ENCODE measurements around the gene BTBD17. TPM values are rescaled to one million over a fixed set of nuclear protein-coding genes. Genes with fewer than 3 reads are reported as not detected.

BTBD17 gene
- total and polyA plus RNA-seq, 12 donors: not detected

DNA sequence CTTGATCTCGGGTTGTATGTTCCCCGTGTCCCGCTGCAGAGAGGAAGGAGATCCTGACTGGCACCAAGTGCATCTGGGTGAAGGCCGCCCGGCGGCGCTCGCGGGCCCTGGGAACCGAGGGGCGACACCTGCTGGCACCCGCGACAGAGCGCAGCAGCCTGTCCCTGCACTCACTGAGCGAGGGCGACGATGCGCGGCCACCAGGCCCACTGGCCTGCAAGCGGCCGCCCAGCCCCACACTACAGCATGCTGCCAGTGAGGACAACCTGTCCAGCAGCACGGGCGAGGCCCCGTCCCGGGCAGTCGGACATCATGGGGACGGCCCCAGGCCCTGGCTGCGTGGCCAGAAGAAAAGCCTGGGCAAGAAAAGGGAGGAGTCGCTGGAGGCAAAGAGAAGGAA lies 7.5 kb downstream of the BTBD17 start:
- Histone ChIP-seq H3K36me3 (no peaks in the 10 kb centered on the region), H3K27me3 (peaks cover 12 to 99% (median 92%) of the 10 kb centered on the region in 7 donors), H3K4me3 (no peak overlapping the region), H3K4me1 (peaks cover 0 to 12% (median 9%) of the 10 kb centered on the region in 9 donors), H3K27ac (no peak overlapping the region), H3K9me3 (no peaks in the 10 kb centered on the region)
- TF ChIP-seq, protein P1, sequence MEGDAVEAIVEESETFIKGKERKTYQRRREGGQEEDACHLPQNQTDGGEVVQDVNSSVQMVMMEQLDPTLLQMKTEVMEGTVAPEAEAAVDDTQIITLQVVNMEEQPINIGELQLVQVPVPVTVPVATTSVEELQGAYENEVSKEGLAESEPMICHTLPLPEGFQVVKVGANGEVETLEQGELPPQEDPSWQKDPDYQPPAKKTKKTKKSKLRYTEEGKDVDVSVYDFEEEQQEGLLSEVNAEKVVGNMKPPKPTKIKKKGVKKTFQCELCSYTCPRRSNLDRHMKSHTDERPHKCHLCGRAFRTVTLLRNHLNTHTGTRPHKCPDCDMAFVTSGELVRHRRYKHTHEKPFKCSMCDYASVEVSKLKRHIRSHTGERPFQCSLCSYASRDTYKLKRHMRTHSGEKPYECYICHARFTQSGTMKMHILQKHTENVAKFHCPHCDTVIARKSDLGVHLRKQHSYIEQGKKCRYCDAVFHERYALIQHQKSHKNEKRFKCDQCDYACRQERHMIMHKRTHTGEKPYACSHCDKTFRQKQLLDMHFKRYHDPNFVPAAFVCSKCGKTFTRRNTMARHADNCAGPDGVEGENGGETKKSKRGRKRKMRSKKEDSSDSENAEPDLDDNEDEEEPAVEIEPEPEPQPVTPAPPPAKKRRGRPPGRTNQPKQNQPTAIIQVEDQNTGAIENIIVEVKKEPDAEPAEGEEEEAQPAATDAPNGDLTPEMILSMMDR (IDR thresholded peaks at IDR 0.05): peak in 7 of 9 donors; percentile 34 to 74 (median 62)
- 6 to 7% methylated on average over 29 of the region's 29 CpGs for WGBS, 2 donors
- ATAC-seq (peak in 5 of 8 donors; percentile 53 to 70 (median 64)), DNase-seq (peak in 1 of 2 donors; percentile 54)
- intact Hi-C loops (cut with DNase I): loop anchor here in 3 of 10 donors (5.0 to 10.0 kb wide), 2 partner anchors 47 to 139 kb away; partner anchors contain the start of gene TTYH2 (in 1 of the 3)

DNA sequence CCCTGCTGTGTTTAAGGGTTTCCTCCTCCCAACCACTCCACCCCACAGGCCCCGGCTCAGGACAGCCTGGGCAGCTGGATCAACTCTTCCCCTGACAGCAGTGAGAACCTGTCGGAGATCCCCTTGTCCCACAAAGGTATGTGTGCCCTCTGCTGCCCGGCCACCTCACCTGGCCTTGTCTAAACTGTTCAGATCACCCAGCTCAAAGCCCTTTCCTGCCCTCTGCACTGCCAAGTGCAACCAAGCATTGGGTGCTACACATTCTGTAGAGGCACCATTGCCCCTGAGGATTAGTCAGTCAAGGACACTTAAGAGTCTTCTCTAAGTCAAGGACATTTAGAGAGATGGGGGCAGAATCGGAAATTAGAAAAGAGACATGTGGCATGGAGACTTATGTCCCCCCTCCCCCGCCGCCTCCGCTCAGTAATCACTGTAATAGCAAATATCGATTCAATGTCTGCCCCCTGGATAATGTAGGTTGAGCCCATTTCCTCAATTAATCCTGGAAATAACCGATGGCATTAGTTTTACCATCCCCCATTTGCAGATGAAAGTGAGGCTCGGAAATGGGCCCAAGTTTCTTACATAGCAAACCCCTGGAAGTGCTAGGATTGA lies 8.1 kb downstream of the BTBD17 start:
- ATAC-seq: no peak
- intact Hi-C loops (cut with DNase I): loop anchor here in 3 of 10 donors (5.0 to 10.0 kb wide), 2 partner anchors 46 to 139 kb away; partner anchors contain the start of gene TTYH2 (in 1 of the 3)
- Histone ChIP-seq H3K9me3 (no peaks in the 10 kb centered on the region), H3K27me3 (peaks cover 12 to 99% (median 86%) of the 10 kb centered on the region in 7 donors), H3K4me3 (no peak overlapping the region), H3K27ac (no peak overlapping the region), H3K4me1 (peaks cover 0 to 12% (median 9%) of the 10 kb centered on the region in 9 donors), H3K36me3 (no peaks in the 10 kb centered on the region)
- WGBS, 2 donors: 77 to 78% methylated on average over 10 of the region's 10 CpGs
- TF ChIP-seq, protein P1 (IDR thresholded peaks at IDR 0.05): no peak
- DNase-seq: no peak

DNA sequence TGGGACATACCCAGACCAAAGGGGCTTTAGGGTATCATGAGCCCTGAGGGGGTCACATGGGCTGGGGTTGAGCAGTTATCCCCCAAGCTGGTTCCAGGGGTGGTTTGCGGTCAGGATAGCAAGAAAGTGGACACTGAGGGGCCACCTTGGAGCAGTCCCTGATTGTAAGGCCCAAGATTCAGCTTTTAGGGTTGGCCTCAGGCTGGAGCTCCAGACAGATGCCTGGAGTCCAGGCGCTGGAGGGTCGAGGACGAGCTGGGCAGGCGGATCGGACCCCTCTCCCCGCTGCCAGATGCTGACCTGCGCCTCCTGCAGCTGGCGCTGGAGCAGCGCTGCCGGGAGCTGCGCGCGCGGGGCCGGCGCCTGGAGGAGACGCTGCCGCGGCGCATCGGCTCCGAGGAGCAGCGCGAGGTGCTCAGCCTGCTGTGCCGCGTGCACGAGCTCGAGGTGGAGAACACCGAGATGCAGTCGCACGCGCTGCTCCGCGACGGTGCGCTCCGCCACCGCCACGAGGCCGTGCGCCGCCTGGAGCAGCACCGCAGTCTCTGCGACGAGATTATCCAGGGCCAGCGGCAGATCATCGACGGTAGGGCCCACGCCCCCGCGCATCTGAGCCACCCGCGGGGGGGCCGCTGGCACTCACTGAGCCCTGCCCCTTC lies 10.0 kb downstream of the BTBD17 start:
- 4 to 5% methylated on average over 42 to 55 of the region's 55 CpGs for WGBS, 2 donors
- Histone ChIP-seq H3K27me3 (peaks cover 3 to 86% (median 67%) of the 10 kb centered on the region in 7 donors), H3K4me3 (no peak overlapping the region), H3K4me1 (peaks cover 0 to 3% (median 0%) of the 10 kb centered on the region in 9 donors), H3K36me3 (no peaks in the 10 kb centered on the region), H3K27ac (no peak overlapping the region), H3K9me3 (no peaks in the 10 kb centered on the region)
- no peak for DNase-seq
- intact Hi-C loops (cut with DNase I): loop anchor here in 3 of 10 donors (5.0 to 10.0 kb wide), 2 partner anchors 44 to 137 kb away; partner anchors contain the start of gene TTYH2 (in 1 of the 3)
- TF ChIP-seq, protein P1 (IDR thresholded peaks at IDR 0.05): no peak
- no peak for ATAC-seq

DNA sequence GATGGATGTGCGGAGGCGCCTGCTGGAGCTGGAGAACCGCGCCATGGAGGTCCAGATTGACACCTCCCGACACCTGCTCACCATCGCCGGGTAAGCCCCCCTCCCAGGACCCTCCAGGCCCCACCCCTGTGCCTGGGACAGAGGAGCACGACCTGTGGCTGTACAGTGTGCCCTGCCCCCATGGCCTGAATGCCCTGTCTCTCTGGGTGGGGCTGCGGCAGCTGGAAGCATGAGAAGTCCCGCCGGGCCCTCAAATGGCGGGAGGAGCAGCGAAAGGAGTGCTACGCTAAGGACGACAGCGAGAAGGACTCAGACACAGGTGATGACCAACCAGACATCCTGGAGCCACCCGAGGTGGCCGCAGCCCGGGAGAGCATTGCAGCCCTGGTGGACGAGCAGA lies 11.2 kb downstream of the BTBD17 start:
- 78 to 80% methylated on average over 20 of the region's 20 CpGs for WGBS, 2 donors
- no peaks in the 10 kb centered on the region for H3K36me3 ChIP-seq
- TF ChIP-seq, protein P1 (IDR thresholded peaks at IDR 0.05): no peak
- intact Hi-C loops (cut with DNase I): loop anchor here in 3 of 10 donors (5.0 to 10.0 kb wide), 2 partner anchors 43 to 136 kb away; partner anchors contain the start of gene TTYH2 (in 1 of the 3)
- no peak overlapping the region for H3K4me3 ChIP-seq
- DNase-seq (no peak), ATAC-seq (no peak)
- no peaks in the 10 kb centered on the region for H3K9me3 ChIP-seq
- peaks cover 3 to 74% (median 56%) of the 10 kb centered on the region in 7 donors for H3K27me3 ChIP-seq
- H3K27ac ChIP-seq: no peak overlapping the region
- peaks cover 0 to 3% (median 0%) of the 10 kb centered on the region in 9 donors for H3K4me1 ChIP-seq

Data from heart right ventricle (tissue), 16 donors.